ENCODE data around the gene MAML1. TPM values are rescaled to one million over a fixed set of nuclear protein-coding genes. Genes with fewer than 3 reads are reported as not detected.

Gene MAML1
- total RNA-seq, 2 donors from 2014 or later: 29.7 TPM

GRCh38 chr5:179777456-179777855 lies 44.8 kb downstream of the MAML1 start:
- Histone ChIP-seq H3K9me3 (no peaks in the 10 kb centered on the region), H3K4me3 (no peak overlapping the region), H3K9ac (ENCODE audit: low read depth in 2 of 2, low read length in 2 of 2) (no peak overlapping the region), H3K36me3 (peaks cover 11% of the 10 kb centered on the region), H3K4me1 (no peaks in the 10 kb centered on the region), H3K27me3 (no peaks in the 10 kb centered on the region), H3K27ac (no peak overlapping the region)
- no peak for DNase-seq
- intact Hi-C loops (cut with DNase I): no loop called here
- TF ChIP-seq CTCF (IDR thresholded peaks at IDR 0.05): no peak

GRCh38 chr5:179777909-179778308 lies 45.3 kb downstream of the MAML1 start:
- Histone ChIP-seq H3K4me3 (no peak overlapping the region), H3K9me3 (no peaks in the 10 kb centered on the region), H3K27ac (no peak overlapping the region), H3K4me1 (no peaks in the 10 kb centered on the region), H3K9ac (ENCODE audit: low read depth in 2 of 2, low read length in 2 of 2) (no peak overlapping the region), H3K27me3 (no peaks in the 10 kb centered on the region), H3K36me3 (peaks cover 11% of the 10 kb centered on the region)
- TF ChIP-seq CTCF (IDR thresholded peaks at IDR 0.05): no peak
- no peak for DNase-seq
- intact Hi-C loops (cut with DNase I): no loop called here

DNA sequence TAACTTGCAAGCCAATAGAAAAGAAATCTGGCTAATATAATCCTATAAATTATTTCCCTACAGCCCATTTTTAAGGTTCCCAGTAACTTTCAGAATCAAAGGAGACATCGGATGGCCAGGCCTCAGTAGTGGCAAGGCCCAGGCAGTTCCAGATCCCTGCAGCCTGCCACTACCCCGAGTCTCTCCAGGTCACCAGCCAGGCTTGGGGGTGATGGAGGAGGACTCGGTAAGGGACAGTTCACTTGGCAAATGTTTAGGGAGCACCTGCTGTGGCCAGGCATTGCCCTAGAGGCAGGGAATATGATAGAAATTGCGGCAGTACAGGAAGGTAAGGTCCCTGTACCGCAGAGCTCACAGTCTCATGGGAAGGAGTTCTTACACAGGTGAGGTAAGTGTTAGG lies 46.0 kb downstream of the MAML1 start:
- Histone ChIP-seq H3K4me3 (no peak overlapping the region), H3K27me3 (no peaks in the 10 kb centered on the region), H3K27ac (no peak overlapping the region), H3K9ac (ENCODE audit: low read depth in 2 of 2, low read length in 2 of 2) (no peak overlapping the region), H3K9me3 (no peaks in the 10 kb centered on the region), H3K36me3 (peaks cover 11% of the 10 kb centered on the region), H3K4me1 (no peaks in the 10 kb centered on the region)
- no peak for DNase-seq
- TF ChIP-seq CTCF (IDR thresholded peaks at IDR 0.05): no peak
- intact Hi-C loops (cut with DNase I): no loop called here

DNA sequence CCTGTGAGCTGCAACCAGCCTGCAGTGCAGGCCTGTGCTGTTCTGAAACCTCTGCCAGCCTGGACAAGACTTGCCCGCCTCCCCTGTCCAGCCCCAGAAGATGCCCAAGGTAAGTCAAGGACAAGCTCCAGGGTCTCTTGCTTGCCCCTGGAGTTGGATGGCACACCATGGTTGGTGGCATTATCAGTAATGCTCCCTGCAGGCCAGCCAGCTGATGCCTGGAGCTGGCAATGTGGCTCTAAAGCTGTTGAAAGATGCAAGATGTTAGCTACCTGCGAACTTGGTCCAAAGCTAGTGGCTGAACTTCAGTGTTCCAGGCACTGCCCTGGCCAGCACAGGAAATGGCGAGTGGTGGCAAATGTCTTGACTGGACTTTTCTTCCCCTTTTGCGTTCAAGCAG lies 47.2 kb downstream of the MAML1 start:
- no peak overlapping the region for H3K4me3 ChIP-seq
- H3K27ac ChIP-seq: no peak overlapping the region
- DNase-seq: no peak
- TF ChIP-seq CTCF (IDR thresholded peaks at IDR 0.05): no peak
- H3K27me3 ChIP-seq: no peaks in the 10 kb centered on the region
- intact Hi-C loops (cut with DNase I): no loop called here
- H3K9me3 ChIP-seq: no peaks in the 10 kb centered on the region
- H3K4me1 ChIP-seq: no peaks in the 10 kb centered on the region
- H3K9ac ChIP-seq (ENCODE audit: low read depth in 2 of 2, low read length in 2 of 2): no peak overlapping the region
- peaks cover 4% of the 10 kb centered on the region for H3K36me3 ChIP-seq

- Histone ChIP-seq H3K27ac (no peak overlapping the region), H3K9me3 (no peaks in the 10 kb centered on the region), H3K4me3 (no peak overlapping the region), H3K9ac (ENCODE audit: low read depth in 2 of 2, low read length in 2 of 2) (no peak overlapping the region), H3K4me1 (no peaks in the 10 kb centered on the region), H3K36me3 (no peaks in the 10 kb centered on the region), H3K27me3 (no peaks in the 10 kb centered on the region)
- no peak for TF ChIP-seq CTCF (IDR thresholded peaks at IDR 0.05)
- DNase-seq: no peak
- intact Hi-C loops (cut with DNase I): no loop called here
Observed at GRCh38 chr5:179780362-179780761, 47.7 kb downstream of the MAML1 start.

- Histone ChIP-seq H3K4me1 (no peaks in the 10 kb centered on the region), H3K27ac (no peak overlapping the region), H3K9ac (ENCODE audit: low read depth in 2 of 2, low read length in 2 of 2) (no peak overlapping the region), H3K4me3 (no peak overlapping the region), H3K9me3 (no peaks in the 10 kb centered on the region), H3K27me3 (no peaks in the 10 kb centered on the region), H3K36me3 (no peaks in the 10 kb centered on the region)
- TF ChIP-seq CTCF (IDR thresholded peaks at IDR 0.05): no peak
- no peak for DNase-seq
- intact Hi-C loops (cut with DNase I): no loop called here
Observed at GRCh38 chr5:179781846-179782245, 49.2 kb downstream of the MAML1 start.

All from colonic mucosa (tissue), 4 donors.